Right lobe of liver (tissue), 6 donors: Measurements from ENCODE around the gene GRID1. TPM values are rescaled to one million over a fixed set of nuclear protein-coding genes. Genes with fewer than 3 reads are reported as not detected.

Source experiments
- ATAC-seq, 4 donors: fragments of 200-7000 bp; cut with Tn5 transposase; one replicate each; pipeline ENCODE4 v1.9.1; 2020; ENCODE audit warnings: mild to moderate bottlenecking in 4 of 4, moderate library complexity in 4 of 4
- DNase-seq, 3 donors: peaks; one replicate each; pipeline ENCODE4 v3.0.0-alpha.2; 2020
- H3K27ac ChIP-seq, 3 donors: fragments of 200-600 bp; one replicate each; pipeline ENCODE4 v1.8.0; 2022
- H3K27me3 ChIP-seq, 2 donors: fragments of 200-600 bp; one replicate each; pipeline ENCODE4 v1.8.0; 2022
- H3K36me3 ChIP-seq, 4 donors: fragments of 200-600 bp; sonication (generic) in 1 of 4; one replicate each; pipeline versions ENCODE4 v1.5.1 to v1.8.0; 2017 to 2022; ENCODE audit warnings: control low read depth in 1 of 4
- H3K4me1 ChIP-seq, 4 donors: fragments of 200-600 bp; sonication (generic) in 1 of 4; one replicate each; pipeline versions ENCODE4 v1.5.1 to v1.8.0; 2017 to 2022; ENCODE audit warnings: control low read depth in 1 of 4
- H3K4me3 ChIP-seq, 3 donors: fragments of 200-600 bp; one replicate each; pipeline ENCODE4 v1.8.0; 2022
- H3K9me3 ChIP-seq, 4 donors: fragments of 200-600 bp; sonication (generic) in 1 of 4; one replicate each; pipeline versions ENCODE4 v1.5.1 to v1.8.0; 2017 to 2022; ENCODE audit warnings: control low read depth in 1 of 4
- CTCF ChIP-seq, 4 donors: fragments of 200-600 bp in 3 of 4; fragments of 450-650 bp in 1 of 4; IDR thresholded peaks; one replicate each; pipeline versions ENCODE4 v1.5.1 to v1.8.0; 2016 to 2022; ENCODE audit warnings: antibody characterized with exemption in 4 of 4, mild to moderate bottlenecking in 2 of 4
- POLR2A ChIP-seq: fragments of 450-650 bp; IDR thresholded peaks from one replicate; pipeline ENCODE4 v1.6.1; 2017; ENCODE audit warnings: antibody characterized with exemption, mild to moderate bottlenecking
- WGBS: methylation state at CpG from one replicate; pipeline ENCODE4 v1.1.6; 2018; ENCODE audit warnings: low coverage, low lambda C conversion rate; ENCODE audit not compliant: insufficient coverage; ENCODE audit errors: missing lambda C conversion rate; 5-methylcytosine and 5-hydroxymethylcytosine counted together
- intact Hi-C, 2 donors: fragments of 100-400 bp; cut with DNase I; formaldehyde crosslinking; loops; one replicate each; pipeline versions ENCODE4 v1.11.2 to v1.14.1; 2022
- total RNA-seq, 6 experiments: library from RNA; depleted of rRNA in 2 of 6; stranded (reverse); fragments of >200 nt in 2 of 6; fragmentation: NEBNext Ultra II Directional in 3 of 6; extraction: Animal tissue kit (Norgen Biotek cat#: 25700) in 3 of 6; gene quantifications; one replicate each; pipeline versions ENCODE4 v1.1.0 to v1.2.4, GENCODE V29; 2016 to 2023
- donor health status: DM: no; HTN: yes; CAD: no.
- donor health status: DM: no; HTN: no; CAD: no.
- donor health status: DM: no; HTN: no; CAD: no.
- donor health status: DM: no; HTN: yes; CAD: no.
- donor health status: DM: no; HTN: yes; CAD: no.

Gene GRID1
- total RNA-seq, 6 experiments from 2014 or later, result 0.05 to 1.9 (median 0.81) TPM

- Histone ChIP-seq H3K9me3 (no peaks in the 10 kb centered on the region), H3K27ac (no peak overlapping the region), H3K36me3 (no peaks in the 10 kb centered on the region), H3K4me1 (no peaks in the 10 kb centered on the region), H3K4me3 (no peak overlapping the region), H3K27me3 (no peaks in the 10 kb centered on the region)
- intact Hi-C loops, result no loop called here
- DNase-seq, result no peak
- TF ChIP-seq POLR2A (no peak), CTCF (IDR thresholded peaks at IDR 0.05) (no peak)
- 87% methylated on average over 4 of the region's 4 CpGs for WGBS
- no peak for ATAC-seq
Measured at GRCh38 chr10:86198271-86198670, 168.3 kb downstream of the GRID1 start.

GRCh38 chr10:86197166-86197790 is 169.3 kb downstream of the GRID1 start:
- no peak for ATAC-seq
- intact Hi-C loops, result no loop called here
- H3K27me3 ChIP-seq, result no peaks in the 10 kb centered on the region
- H3K4me1 ChIP-seq, result no peaks in the 10 kb centered on the region
- TF ChIP-seq CTCF (IDR thresholded peaks at IDR 0.05) (no peak), POLR2A (no peak)
- DNase-seq, result peak in 1 of 3 donors; percentile 41
- H3K36me3 ChIP-seq, result no peaks in the 10 kb centered on the region
- WGBS, result 52% methylated on average over 7 of the region's 15 CpGs
- H3K4me3 ChIP-seq, result no peak overlapping the region
- H3K9me3 ChIP-seq, result no peaks in the 10 kb centered on the region
- H3K27ac ChIP-seq, result no peak overlapping the region

DNA sequence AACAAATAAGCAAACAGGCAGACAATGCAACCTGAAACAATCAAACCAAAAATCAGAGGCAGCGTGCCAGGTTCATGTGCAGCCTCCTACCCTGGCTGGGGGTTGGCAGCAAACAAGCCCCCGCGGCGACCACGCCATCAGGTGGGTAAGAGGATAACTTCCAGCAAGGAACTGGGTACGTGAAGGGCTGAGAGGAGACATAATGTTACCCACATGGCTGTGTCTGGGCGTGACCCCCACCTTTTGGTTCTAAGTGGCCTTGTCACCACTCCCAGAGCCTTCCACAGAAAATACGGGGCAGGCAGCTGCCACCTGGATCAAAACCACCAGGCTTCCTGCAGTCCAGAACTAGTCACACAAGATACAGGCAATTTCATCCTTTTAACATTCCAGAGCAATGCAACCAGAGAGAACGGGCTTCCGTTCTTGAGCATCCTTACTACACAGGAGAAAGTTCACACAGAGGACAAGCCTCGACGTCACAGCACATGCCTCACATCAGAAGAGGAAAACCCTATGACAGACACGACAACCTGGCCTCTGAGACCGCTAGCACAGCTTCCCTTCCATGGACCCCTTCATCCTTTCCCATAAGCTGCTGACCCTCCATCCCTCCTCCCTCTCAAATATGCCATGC is 171.0 kb downstream of the GRID1 start:
- H3K36me3 ChIP-seq, result no peaks in the 10 kb centered on the region
- no peak for ATAC-seq
- no peaks in the 10 kb centered on the region for H3K27me3 ChIP-seq
- no peaks in the 10 kb centered on the region for H3K9me3 ChIP-seq
- no peak overlapping the region for H3K27ac ChIP-seq
- no peak for DNase-seq
- TF ChIP-seq CTCF (IDR thresholded peaks at IDR 0.05), result no peak
- TF ChIP-seq POLR2A, result no peak
- WGBS, result 85% methylated on average over 7 of the region's 14 CpGs
- H3K4me3 ChIP-seq, result no peak overlapping the region
- intact Hi-C loops, result no loop called here
- no peaks in the 10 kb centered on the region for H3K4me1 ChIP-seq

GRCh38 chr10:86194684-86195083 is 171.9 kb downstream of the GRID1 start:
- H3K36me3 ChIP-seq, result no peaks in the 10 kb centered on the region
- H3K4me1 ChIP-seq, result no peaks in the 10 kb centered on the region
- H3K9me3 ChIP-seq, result no peaks in the 10 kb centered on the region
- intact Hi-C loops, result no loop called here
- peak in 1 of 4 donors; percentile 9 for ATAC-seq
- no peak overlapping the region for H3K4me3 ChIP-seq
- no peak for TF ChIP-seq CTCF (IDR thresholded peaks at IDR 0.05)
- no peak for DNase-seq
- H3K27me3 ChIP-seq, result no peaks in the 10 kb centered on the region
- 86% methylated on average over 2 of the region's 5 CpGs for WGBS
- H3K27ac ChIP-seq, result no peak overlapping the region
